ENCODE data around the gene CD81.
"Not testable (repeated sequence)": the region's sequence is repeated elsewhere in the genome, so short reads cannot be mapped to it uniquely, and the experiment has no call there.

CD81 gene

DNA sequence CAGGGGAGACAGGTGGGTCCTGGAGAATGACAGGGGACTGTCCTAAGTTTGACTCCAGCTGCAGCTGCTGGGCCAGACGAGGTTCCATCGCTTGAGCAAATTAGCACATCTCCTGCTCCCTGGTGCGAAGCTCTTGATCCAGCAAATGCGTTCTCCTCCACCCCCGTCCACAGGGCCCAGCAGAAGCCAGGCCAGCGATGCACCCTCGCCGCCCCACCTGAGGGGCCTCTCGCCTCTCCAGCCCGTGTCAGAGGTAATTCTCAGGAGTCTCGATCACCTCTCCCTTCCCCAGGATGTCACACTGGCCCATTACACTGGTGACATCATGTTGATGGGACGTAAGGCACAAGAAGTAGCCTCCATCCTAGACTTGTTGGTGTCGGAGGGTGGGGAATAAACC is 19.5 kb upstream of the CD81 start:
- not testable (repeated sequence) for DNase-seq (ENCODE audit: low spot score)

DNA sequence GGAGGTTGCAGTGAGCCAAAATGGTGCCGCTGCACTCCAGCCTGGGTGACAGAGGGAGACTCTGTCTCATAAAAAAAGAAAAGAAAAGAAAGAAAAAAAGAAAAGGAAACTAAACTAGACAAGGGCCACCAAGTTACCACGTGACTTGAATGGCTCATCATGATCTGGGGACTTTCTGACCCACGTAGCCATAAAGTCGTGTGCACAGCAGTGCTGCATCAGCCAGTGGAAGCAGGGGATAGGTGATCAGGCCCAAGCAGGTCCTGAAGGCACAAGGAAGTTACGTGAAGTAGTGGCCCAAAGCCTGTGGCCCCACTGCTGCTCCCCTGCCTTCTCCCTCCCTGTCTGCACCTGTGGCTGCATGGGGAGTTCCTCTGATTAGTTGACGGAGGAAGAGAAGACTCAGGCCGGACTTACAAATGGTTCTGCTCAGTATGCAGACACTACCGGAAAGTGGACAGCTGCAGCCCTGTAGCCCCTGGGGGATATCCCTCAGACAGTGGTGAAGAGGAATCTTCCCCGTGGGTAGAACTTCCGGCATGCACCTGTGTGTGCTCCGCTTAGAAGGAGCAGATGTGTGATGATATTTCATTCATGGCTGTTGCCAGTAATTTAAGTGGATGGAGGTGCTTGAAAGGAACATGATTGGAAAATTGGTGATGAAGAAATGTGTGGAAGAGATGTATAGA is 18.2 kb upstream of the CD81 start:
- DNase-seq (ENCODE audit: low spot score): no peak

DNA sequence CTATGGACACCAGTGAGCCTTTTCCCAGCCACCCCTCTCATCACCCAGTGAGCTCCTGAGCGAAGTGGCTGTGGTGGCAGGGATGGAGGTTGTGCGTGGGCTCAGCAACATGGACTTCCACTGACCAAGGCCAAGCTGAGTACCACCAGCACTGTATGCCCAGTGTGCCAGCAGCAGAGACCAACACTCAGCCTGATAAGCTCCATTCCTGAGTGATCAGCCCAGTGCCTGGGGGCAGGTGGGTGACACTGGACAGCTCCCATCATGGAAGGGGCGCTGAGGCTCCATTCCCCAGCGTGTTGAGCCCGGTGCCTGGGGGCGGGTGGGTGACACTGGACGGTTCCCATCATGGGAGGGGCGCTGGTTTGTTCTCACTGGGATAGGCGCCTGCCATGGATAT is 17.6 kb upstream of the CD81 start:
- DNase-seq (ENCODE audit: low spot score): no peak

DNA sequence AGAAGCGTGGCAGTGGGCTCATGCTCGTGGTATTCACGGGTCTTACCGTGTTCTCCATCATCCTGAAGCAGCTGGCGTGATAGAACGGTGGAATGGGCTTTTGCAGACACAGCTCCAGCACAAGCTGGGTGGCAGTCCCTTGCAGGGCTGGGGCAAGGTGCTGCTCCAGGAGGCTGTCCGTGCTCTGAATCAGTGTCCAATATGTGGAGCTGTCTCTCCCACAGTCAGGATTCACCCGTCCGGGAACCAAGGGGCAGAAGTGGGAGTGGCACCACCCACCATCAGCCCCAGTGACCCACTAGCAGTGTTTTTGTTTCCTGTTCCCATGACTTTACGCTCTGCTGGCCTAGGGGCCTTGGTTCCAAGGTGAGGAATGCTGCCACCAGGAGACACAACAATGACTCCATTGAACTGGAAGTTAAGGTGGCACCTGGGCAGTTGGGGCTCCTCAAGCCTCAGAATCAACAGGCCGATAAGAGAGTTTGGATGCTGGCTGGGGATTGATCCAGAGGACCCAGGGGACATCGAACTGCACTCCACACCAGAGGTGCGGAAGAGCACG is 16.9 kb upstream of the CD81 start:
- DNase-seq (ENCODE audit: low spot score): no peak

DNA sequence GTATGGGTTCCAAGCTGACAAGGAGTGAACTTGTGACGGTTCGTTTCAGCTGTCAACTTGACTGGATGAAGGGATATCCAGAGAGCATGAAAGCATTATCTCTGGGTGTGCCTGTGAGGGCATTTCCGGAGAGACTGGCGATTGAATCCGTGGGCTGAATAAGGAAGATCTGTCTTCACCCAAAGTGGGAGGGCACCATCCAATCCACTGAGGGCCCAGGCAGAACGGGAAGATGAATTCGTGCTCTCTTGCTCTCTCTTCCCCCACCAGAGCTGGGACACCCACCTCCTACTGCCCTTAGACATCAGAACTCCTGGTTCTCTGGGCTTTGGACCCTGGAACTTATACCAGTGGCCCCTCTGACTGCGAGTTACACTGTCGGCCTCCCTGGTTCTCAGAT is 15.5 kb upstream of the CD81 start:
- DNase-seq (ENCODE audit: low spot score): no peak

DNA sequence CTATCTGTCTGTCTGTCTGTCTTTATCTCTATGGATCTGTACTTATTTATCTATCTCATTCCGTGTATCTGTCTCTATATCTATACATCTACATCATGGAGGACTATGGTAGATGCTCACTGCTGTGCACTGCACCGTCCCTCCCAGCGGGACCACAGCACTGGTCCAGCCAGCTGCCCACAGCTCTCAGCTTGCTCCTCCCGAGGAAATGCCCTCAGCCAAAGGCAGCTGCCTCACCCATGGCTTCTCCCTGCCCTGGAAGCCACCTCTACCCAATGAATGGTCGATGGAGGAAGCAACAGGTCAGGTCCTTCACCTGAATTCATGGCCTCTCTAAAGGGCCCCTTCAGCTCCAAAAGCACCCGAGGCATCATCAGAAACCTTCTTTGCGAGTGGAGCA is 14.7 kb upstream of the CD81 start:
- DNase-seq (ENCODE audit: low spot score): no peak

DNA sequence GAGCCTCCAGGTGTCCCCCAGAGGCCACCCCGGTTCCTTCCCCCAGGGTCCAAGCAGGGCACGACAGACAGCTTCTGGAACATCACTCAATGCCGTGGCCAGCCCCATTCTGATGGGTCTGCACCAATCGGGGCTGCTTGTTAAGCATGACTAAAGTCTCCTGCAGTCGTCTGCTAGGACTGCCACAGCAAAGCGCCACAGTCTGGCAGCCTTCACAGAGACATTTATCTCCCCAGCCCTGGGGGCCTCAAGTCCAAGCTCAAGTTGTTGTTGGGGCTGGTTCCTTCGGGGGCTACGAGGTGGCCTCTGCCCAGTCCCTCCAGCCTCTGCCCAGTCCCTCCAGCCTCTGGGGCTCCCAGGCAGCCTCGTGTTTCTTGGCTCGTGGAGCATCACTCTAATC is 14.0 kb upstream of the CD81 start:
- DNase-seq (ENCODE audit: low spot score): no peak

DNA sequence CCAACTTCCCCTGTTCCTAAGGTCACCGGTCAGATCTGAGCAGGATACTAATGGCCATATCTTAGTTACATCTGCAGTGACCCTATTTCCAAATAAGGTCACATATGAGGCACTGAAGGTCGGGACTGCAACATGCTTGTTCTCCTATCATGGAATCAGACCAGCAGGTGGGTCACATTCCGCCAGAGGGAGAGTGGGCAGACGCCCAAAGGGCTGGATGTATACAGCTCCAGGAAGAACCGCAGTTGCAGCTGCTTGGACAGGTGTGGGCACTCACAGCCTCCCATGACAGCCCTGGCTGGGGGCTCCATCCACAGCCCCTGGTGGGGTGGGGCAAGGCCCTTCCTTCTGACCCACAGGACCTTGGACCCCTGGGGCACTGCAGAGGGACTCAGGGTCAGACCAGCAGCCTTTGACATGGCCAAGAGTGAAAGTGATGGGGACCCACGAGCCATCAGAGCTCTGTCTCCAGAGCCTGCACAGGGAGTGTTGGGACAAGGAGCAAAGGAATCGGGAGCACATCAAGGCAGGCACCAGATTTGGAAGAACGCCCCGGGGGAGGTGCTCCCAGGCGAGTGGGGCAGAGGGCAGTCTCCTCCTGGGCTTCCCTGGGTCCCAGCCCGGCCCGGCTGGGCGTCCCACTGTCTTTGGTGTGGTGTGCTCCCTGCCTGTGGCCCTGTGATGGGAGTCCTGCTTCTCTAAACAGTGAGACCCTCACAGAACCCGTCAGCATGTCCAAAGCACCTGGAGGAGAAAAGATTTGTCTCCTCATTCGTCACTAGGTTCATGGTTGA is 13.3 kb upstream of the CD81 start:
- DNase-seq (ENCODE audit: low spot score): no peak

DNA sequence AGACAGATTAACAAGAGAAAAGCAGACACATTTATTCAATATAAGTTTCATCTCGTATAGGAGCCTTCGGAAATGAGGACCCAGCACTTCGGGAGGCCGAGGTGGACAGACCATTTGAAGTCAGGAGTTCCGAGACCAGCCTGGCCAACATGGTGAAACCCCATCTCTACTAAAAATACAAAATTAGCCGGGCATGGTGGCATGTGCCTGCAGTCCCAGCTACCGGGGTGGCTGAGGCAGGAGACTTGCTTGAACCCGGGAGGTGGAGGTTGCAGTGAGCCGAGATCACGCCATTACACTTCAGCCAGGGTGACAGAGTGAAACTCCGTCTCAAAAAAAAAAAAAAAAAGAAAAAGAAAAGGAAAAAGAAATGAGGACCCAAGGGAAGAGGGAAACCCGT is 12.7 kb upstream of the CD81 start:
- DNase-seq (ENCODE audit: low spot score): not testable (repeated sequence)

GRCh38 chr11:2365571-2366210 is 11.4 kb upstream of the CD81 start:
- DNase-seq (ENCODE audit: low spot score): no peak

GRCh38 chr11:2366276-2366675 is 10.8 kb upstream of the CD81 start:
- no peak for DNase-seq (ENCODE audit: low spot score)

DNA sequence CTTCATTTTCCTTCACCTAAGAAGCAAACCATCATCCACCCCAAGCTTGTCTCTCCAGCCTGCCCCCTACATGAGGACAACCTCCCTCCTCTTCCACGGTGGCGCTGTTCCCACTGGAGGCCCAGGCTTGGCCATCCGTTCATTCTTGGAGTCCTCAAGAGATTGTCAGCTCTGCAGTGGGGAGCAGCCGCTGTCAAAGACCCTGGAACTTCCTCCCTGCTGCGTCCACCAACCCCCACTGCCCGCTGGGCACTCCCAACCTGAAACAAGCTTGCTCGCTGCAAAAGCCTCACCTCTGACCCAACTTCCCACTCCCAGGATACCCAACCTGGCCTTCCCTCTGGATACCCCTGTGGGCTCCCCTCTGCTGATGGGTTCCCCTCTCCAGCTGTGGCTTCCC is 10.4 kb upstream of the CD81 start:
- DNase-seq (ENCODE audit: low spot score): no peak

GRCh38 chr11:2367266-2368160 is 9.6 kb upstream of the CD81 start:
- no peak for DNase-seq (ENCODE audit: low spot score)

DNA sequence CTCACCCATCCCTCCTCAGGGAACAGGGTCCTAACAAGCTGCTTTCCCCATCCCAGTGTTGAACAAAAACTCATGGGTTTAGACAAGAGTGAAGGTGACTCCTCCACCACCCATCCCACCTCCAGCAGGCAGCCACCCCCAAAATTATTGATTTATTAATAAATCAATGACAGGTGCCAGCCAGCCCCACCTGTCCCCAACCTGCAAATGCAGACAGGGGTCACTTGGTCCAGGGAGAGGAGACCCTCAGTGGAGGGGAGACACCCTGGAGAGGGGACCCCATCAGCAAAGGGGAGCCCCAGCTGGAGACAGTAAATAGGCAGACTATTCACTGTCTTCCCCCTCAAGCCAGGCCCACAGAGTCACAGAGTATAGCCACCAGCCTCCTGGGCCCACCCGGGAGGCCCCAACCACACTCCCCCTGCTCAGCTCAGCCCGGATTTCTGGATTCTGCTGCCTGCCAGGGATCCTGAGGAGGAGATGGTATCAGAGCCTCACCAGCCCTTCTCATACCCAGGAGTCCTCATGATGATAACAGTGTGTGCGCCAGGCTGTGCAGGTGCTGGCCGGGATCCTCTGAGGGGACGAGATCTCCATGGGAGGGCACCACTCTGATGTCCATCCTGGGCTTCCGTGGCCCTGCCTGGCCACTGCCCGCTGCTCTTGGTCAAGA is 8.8 kb upstream of the CD81 start:
- DNase-seq (ENCODE audit: low spot score): no peak

GRCh38 chr11:2368851-2369180 is 8.3 kb upstream of the CD81 start:
- DNase-seq (ENCODE audit: low spot score): no peak

DNA sequence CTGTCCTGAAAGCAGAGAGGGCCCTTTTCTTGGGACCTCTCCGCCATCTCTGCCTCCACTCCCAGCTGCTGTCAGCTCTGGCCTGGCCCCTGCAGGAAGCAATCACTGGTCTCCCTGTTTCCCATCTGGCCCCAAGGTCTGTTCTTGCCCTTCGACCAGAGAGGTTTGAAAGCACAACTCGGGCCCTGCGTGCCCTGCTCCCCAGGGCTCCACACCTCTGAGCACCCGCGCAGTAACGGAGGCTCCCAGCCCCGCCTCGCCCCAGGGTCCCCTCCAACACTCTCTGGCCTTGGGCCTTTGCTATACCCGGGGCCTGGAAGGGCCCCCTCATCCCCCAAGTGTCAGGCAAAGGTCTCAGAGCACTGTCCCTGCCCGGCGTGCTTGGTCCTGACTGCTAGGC is 7.8 kb upstream of the CD81 start:
- no peak for DNase-seq (ENCODE audit: low spot score)

- DNase-seq (ENCODE audit: low spot score): no peak
Observed at GRCh38 chr11:2369896-2370295, 7.2 kb upstream of the CD81 start.

- DNase-seq (ENCODE audit: low spot score): no peak
Observed at GRCh38 chr11:2374456-2375201, 2.5 kb upstream of the CD81 start.

DNA sequence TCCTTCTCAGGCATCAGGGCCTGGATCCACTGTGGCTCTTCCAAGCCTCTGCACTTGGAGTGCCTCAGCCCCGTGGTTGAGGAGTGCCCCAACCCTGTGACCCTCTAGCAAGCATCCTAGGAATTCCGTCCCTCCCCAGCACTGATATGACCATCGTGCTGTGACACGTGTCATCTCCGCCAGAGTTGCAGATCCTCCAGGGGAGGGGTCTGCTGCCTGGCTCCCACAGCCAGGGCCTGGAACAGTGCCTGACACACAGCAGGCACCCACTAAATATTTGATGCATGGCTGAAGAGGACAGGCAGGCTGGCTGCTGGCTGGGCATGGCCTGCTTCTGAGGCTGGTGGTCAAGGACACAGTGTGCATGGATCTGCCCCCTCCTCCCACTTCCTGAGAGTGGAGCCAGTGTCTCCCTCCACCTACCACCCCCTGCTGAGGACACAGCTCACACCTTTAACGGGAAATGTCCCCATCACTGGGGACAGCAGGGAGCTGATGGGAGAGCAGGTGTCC is 1.7 kb upstream of the CD81 start:
- DNase-seq (ENCODE audit: low spot score): no peak

DNA sequence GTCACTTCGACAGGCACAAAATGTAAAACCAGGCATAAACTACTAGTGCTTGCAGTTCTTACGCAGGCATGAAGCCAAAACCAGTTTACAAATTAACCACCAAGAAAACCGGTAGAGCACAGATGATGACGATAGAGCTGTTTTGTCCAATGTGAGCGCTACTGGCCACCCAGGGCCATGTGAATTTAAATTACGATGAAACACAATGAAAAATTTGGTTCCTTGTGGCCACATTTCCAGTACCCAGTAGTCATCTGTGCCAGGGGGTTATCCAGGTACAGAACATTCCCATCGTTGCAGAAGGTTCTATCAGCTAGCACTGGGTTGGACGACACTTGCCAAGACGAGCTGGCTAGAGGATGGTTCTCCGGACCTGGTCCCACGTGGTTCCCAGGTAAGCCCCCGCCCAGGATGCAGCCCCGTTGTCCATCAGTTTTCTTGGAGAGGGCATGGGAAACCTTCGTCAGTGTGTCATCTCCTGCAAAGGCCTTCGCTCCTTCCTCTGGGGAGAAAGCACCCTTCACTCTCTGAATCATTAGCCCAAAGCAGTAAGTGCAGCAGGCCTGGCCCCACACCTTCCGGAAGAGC is 1.1 kb upstream of the CD81 start:
- no peak for DNase-seq (ENCODE audit: low spot score)
